GM23338 (cell line): Measurements from ENCODE around the gene TANGO6. TPM values are rescaled to one million over a fixed set of nuclear protein-coding genes. Genes with fewer than 3 reads are reported as not detected.

Experiments
- ATAC-seq: fragments of 200-7000 bp; cut with Tn5 transposase; 3 replicates; pipeline ENCODE4 v1.9.1; 2020
- DNase-seq: peaks from one replicate; pipeline ENCODE4 v3.0.0-alpha.2; 2015; ENCODE audit warnings: low spot score
- H2AFZ ChIP-seq: fragments of 200-600 bp; sonication (generic); 2 replicates; pipeline ENCODE4 v1.8.0; 2016; ENCODE audit warnings: antibody characterized with exemption, mild to moderate bottlenecking, moderate library complexity
- H3F3A ChIP-seq: fragments of 200-600 bp; sonication (generic); replicated peaks from 2 replicates; pipeline ENCODE4 v1.8.0; 2017; ENCODE audit warnings: antibody characterized with exemption, mixed run types, low read depth
- H3K27ac ChIP-seq: fragments of 200-600 bp; sonication (generic); 2 replicates; pipeline ENCODE4 v1.6.1; 2016; ENCODE audit warnings: low read depth
- H3K27me3 ChIP-seq: fragments of 200-600 bp; sonication (generic); 2 replicates; pipeline ENCODE4 v1.8.0; 2016; ENCODE audit warnings: mild to moderate bottlenecking, mixed run types, moderate library complexity; ENCODE audit not compliant: insufficient read depth
- H3K36me3 ChIP-seq: fragments of 200-600 bp; sonication (generic); 2 replicates; pipeline ENCODE4 v1.8.0; 2016; ENCODE audit warnings: mild to moderate bottlenecking; ENCODE audit not compliant: insufficient read depth
- H3K4me1 ChIP-seq: fragments of 200-600 bp; sonication (generic); 2 replicates; pipeline ENCODE4 v1.8.0; 2016; ENCODE audit warnings: mild to moderate bottlenecking, moderate library complexity; ENCODE audit not compliant: insufficient read depth
- H3K4me2 ChIP-seq: fragments of 200-600 bp; sonication (generic); 2 replicates; pipeline ENCODE4 v1.7.1; 2017; ENCODE audit warnings: mixed run types
- H3K4me3 ChIP-seq: fragments of 200-600 bp; sonication (generic); 2 replicates; pipeline ENCODE4 v1.6.1; 2016; ENCODE audit warnings: mixed run types
- H3K79me2 ChIP-seq: fragments of 200-600 bp; sonication (generic); replicated peaks from 2 replicates; pipeline ENCODE4 v1.8.0; 2017; ENCODE audit warnings: mild to moderate bottlenecking; ENCODE audit not compliant: insufficient read depth
- H3K9me2 ChIP-seq: fragments of 200-600 bp; sonication (generic); 2 replicates; pipeline ENCODE4 v1.8.0; 2017; ENCODE audit not compliant: insufficient read depth
- H4K20me1 ChIP-seq: fragments of 200-600 bp; sonication (generic); replicated peaks from 2 replicates; pipeline ENCODE4 v1.8.0; 2017; ENCODE audit warnings: mild to moderate bottlenecking; ENCODE audit not compliant: insufficient read depth
- H3K27ac Mint-ChIP-seq: 2 replicates; pipeline ENCODE4 v1.8.0; 2020; ENCODE audit warnings: inconsistent platforms, mild to moderate bottlenecking, moderate library complexity, mixed read lengths
- H3K27me3 Mint-ChIP-seq: 3 replicates; pipeline ENCODE4 v1.8.0; 2022; ENCODE audit warnings: low read depth, mild to moderate bottlenecking, moderate library complexity, mixed read lengths, inconsistent platforms; ENCODE audit not compliant: insufficient read depth, poor library complexity
- H3K36me3 Mint-ChIP-seq: 3 replicates; pipeline ENCODE4 v1.8.0; 2021; ENCODE audit warnings: low read depth, mild to moderate bottlenecking, inconsistent platforms, moderate library complexity, mixed read lengths
- H3K4me1 Mint-ChIP-seq: 3 replicates; pipeline ENCODE4 v1.8.0; 2020; ENCODE audit warnings: mild to moderate bottlenecking, inconsistent platforms, mixed read lengths
- H3K4me3 Mint-ChIP-seq: 3 replicates; pipeline ENCODE4 v1.8.0; 2021; ENCODE audit warnings: moderate library complexity, mild to moderate bottlenecking, inconsistent platforms, mixed read lengths
- H3K9me3 Mint-ChIP-seq: 3 replicates; pipeline ENCODE4 v1.8.0; 2020; ENCODE audit warnings: moderate library complexity, mild to moderate bottlenecking, inconsistent platforms, mixed read lengths
- CREB1 ChIP-seq: fragments of 250-450 bp; sonication (Bioruptor Pico); IDR thresholded peaks from 2 replicates; pipeline ENCODE4 v1.5.0; 2020; ENCODE audit warnings: low read depth, mild to moderate bottlenecking, moderate library complexity
- JUNB ChIP-seq: IDR thresholded peaks from one replicate; pipeline ENCODE4 v1.6.1; 2016; ENCODE audit warnings: antibody characterized with exemption; ENCODE audit not compliant: unreplicated experiment
- STAT1 ChIP-seq: IDR thresholded peaks from one replicate; pipeline ENCODE4 v1.6.1; 2016; ENCODE audit warnings: antibody characterized with exemption; ENCODE audit not compliant: unreplicated experiment
- ZNF114 ChIP-seq: fragments of 250-450 bp; sonication (Bioruptor Pico); IDR thresholded peaks from 2 replicates; pipeline ENCODE4 v1.5.0; 2020; ENCODE audit warnings: mild to moderate bottlenecking, moderate library complexity
- polyA plus RNA-seq: library from polyadenylated mRNA; unstranded; fragments of >200 nt; fragmentation: Nextera tagmentation; extraction: Ambion mirVana; gene quantifications from 2 replicates; pipeline ENCODE4 v1.2.1, GENCODE V29; 2016
- total RNA-seq: library from RNA; depleted of rRNA; stranded (reverse); fragments of >200 nt; shearing (Covaris generic); gene quantifications from 2 replicates; pipeline ENCODE4 v1.2.3, GENCODE V29; 2014
- TF ChIP-seq, protein P1 (sequence below): IDR thresholded peaks from one replicate; pipeline ENCODE4 v1.6.1; 2018; ENCODE audit warnings: antibody characterized with exemption; ENCODE audit not compliant: unreplicated experiment
- TF ChIP-seq, protein P2 (sequence below), 2 experiments: fragments of 200-600 bp in 1 of 2; sonication (generic) in 1 of 2; conservative IDR thresholded peaks; 2 replicates each; pipeline versions ENCODE4 v1.5.1 to v1.6.1; 2016 to 2017; ENCODE audit warnings: antibody characterized with exemption in 2 of 2, low read depth in 2 of 2, mild to moderate bottlenecking in 2 of 2, moderate library complexity in 1 of 2
- TF ChIP-seq, protein P3 (sequence below): fragments of 250-450 bp; sonication (Bioruptor Pico); IDR thresholded peaks from 2 replicates; pipeline ENCODE4 v1.5.0; 2020; ENCODE audit warnings: mild to moderate bottlenecking, moderate library complexity

The TANGO6 gene
- total and polyA plus RNA-seq, 2 experiments from 2014 or later, result 7.2 to 23.2 TPM

DNA sequence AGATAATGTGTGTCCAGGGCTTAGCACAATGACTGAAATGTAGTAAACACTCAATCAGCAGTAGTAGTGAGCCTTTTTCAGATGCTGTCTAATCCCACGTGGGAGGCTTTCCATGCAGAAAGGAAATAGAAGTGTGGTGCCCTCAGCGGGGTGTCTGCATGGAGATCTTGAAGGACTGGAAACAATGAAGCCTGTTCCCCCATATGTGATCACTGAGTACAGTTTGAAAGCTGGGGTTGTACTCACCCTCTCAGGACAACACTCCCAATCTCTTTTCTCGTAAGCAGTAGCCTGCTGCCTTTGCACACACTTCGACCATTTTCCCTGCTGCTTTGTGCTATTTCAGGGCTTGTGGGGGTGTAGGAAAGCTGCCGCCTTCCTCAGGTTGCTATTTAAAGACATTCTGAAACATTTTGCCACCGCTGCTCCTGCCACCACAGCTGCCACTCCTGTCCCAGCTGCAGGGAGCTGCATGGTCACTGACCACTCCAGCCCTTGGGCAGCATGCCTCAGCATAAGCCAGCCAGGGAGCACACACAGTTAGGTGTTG is 221.5 kb downstream of the TANGO6 start (continued):
- TF ChIP-seq, protein P1, sequence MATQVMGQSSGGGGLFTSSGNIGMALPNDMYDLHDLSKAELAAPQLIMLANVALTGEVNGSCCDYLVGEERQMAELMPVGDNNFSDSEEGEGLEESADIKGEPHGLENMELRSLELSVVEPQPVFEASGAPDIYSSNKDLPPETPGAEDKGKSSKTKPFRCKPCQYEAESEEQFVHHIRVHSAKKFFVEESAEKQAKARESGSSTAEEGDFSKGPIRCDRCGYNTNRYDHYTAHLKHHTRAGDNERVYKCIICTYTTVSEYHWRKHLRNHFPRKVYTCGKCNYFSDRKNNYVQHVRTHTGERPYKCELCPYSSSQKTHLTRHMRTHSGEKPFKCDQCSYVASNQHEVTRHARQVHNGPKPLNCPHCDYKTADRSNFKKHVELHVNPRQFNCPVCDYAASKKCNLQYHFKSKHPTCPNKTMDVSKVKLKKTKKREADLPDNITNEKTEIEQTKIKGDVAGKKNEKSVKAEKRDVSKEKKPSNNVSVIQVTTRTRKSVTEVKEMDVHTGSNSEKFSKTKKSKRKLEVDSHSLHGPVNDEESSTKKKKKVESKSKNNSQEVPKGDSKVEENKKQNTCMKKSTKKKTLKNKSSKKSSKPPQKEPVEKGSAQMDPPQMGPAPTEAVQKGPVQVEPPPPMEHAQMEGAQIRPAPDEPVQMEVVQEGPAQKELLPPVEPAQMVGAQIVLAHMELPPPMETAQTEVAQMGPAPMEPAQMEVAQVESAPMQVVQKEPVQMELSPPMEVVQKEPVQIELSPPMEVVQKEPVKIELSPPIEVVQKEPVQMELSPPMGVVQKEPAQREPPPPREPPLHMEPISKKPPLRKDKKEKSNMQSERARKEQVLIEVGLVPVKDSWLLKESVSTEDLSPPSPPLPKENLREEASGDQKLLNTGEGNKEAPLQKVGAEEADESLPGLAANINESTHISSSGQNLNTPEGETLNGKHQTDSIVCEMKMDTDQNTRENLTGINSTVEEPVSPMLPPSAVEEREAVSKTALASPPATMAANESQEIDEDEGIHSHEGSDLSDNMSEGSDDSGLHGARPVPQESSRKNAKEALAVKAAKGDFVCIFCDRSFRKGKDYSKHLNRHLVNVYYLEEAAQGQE, result no peak
- TF ChIP-seq CREB1 (no peak), JUNB (no peak)

DNA sequence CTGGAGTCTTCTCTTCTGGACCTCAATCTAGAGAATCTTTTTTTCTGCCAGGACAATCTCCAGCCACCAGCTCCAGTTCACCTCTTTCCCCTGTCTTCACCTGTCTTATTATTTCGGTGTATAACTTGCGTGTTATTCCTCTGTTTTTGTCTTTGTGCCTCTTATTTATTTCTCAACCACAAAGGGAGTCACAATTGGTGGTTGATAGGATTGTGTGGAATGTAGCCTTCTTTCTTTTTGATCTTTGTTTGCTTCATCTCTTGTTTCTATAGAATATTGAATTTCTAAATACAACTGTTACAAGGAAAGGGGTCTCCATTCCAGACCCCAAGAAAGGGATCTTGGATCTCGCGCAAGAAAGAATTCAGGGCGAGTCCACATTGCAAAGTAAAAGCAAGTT is 226.2 kb downstream of the TANGO6 start:
- Histone ChIP-seq H3K79me2 (no peaks in the 10 kb centered on the region), H3K4me1 (peaks cover 53% of the 10 kb centered on the region), H3F3A (peaks cover 13% of the 10 kb centered on the region), H3K36me3 (no peaks in the 10 kb centered on the region), H2AFZ (no peak overlapping the region), H4K20me1 (no peaks in the 10 kb centered on the region), H3K4me2 (no peak overlapping the region), H3K4me3 (no peak overlapping the region), H3K27me3 (no peaks in the 10 kb centered on the region), H3K27ac (no peak overlapping the region), H3K9me2 (no peaks in the 10 kb centered on the region)
- TF ChIP-seq STAT1 (no peak), ZNF114 (CRISPR knock-in tag) (no peak)
- TF ChIP-seq, protein P2, sequence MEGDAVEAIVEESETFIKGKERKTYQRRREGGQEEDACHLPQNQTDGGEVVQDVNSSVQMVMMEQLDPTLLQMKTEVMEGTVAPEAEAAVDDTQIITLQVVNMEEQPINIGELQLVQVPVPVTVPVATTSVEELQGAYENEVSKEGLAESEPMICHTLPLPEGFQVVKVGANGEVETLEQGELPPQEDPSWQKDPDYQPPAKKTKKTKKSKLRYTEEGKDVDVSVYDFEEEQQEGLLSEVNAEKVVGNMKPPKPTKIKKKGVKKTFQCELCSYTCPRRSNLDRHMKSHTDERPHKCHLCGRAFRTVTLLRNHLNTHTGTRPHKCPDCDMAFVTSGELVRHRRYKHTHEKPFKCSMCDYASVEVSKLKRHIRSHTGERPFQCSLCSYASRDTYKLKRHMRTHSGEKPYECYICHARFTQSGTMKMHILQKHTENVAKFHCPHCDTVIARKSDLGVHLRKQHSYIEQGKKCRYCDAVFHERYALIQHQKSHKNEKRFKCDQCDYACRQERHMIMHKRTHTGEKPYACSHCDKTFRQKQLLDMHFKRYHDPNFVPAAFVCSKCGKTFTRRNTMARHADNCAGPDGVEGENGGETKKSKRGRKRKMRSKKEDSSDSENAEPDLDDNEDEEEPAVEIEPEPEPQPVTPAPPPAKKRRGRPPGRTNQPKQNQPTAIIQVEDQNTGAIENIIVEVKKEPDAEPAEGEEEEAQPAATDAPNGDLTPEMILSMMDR (conservative IDR thresholded peaks at IDR 0.05; ENCODE audit: low read depth in 2 of 2), result no peak
- TF ChIP-seq, protein P3, sequence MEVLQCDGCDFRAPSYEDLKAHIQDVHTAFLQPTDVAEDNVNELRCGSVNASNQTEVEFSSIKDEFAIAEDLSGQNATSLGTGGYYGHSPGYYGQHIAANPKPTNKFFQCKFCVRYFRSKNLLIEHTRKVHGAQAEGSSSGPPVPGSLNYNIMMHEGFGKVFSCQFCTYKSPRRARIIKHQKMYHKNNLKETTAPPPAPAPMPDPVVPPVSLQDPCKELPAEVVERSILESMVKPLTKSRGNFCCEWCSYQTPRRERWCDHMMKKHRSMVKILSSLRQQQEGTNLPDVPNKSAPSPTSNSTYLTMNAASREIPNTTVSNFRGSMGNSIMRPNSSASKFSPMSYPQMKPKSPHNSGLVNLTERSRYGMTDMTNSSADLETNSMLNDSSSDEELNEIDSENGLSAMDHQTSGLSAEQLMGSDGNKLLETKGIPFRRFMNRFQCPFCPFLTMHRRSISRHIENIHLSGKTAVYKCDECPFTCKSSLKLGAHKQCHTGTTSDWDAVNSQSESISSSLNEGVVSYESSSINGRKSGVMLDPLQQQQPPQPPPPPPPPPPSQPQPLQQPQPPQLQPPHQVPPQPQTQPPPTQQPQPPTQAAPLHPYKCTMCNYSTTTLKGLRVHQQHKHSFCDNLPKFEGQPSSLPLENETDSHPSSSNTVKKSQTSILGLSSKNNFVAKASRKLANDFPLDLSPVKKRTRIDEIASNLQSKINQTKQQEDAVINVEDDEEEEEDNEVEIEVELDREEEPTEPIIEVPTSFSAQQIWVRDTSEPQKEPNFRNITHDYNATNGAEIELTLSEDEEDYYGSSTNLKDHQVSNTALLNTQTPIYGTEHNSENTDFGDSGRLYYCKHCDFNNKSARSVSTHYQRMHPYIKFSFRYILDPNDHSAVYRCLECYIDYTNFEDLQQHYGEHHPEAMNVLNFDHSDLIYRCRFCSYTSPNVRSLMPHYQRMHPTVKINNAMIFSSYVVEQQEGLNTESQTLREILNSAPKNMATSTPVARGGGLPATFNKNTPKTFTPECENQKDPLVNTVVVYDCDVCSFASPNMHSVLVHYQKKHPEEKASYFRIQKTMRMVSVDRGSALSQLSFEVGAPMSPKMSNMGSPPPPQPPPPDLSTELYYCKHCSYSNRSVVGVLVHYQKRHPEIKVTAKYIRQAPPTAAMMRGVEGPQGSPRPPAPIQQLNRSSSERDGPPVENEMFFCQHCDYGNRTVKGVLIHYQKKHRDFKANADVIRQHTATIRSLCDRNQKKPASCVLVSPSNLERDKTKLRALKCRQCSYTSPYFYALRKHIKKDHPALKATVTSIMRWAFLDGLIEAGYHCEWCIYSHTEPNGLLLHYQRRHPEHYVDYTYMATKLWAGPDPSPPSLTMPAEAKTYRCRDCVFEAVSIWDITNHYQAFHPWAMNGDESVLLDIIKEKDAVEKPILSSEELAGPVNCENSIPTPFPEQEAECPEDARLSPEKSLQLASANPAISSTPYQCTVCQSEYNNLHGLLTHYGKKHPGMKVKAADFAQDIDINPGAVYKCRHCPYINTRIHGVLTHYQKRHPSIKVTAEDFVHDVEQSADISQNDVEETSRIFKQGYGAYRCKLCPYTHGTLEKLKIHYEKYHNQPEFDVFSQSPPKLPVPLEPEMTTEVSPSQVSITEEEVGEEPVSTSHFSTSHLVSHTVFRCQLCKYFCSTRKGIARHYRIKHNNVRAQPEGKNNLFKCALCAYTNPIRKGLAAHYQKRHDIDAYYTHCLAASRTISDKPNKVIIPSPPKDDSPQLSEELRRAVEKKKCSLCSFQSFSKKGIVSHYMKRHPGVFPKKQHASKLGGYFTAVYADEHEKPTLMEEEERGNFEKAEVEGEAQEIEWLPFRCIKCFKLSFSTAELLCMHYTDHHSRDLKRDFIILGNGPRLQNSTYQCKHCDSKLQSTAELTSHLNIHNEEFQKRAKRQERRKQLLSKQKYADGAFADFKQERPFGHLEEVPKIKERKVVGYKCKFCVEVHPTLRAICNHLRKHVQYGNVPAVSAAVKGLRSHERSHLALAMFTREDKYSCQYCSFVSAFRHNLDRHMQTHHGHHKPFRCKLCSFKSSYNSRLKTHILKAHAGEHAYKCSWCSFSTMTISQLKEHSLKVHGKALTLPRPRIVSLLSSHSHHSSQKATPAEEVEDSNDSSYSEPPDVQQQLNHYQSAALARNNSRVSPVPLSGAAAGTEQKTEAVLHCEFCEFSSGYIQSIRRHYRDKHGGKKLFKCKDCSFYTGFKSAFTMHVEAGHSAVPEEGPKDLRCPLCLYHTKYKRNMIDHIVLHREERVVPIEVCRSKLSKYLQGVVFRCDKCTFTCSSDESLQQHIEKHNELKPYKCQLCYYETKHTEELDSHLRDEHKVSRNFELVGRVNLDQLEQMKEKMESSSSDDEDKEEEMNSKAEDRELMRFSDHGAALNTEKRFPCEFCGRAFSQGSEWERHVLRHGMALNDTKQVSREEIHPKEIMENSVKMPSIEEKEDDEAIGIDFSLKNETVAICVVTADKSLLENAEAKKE (CRISPR knock-in tag), result no peak
- TF ChIP-seq, protein P1, result no peak
- no peak for DNase-seq
- H3K4me1 Mint-ChIP-seq, result peaks cover 54% of the 10 kb centered on the region
- no peak for ATAC-seq
- no peak overlapping the region for H3K4me3 Mint-ChIP-seq
- H3K27ac Mint-ChIP-seq, result no peak overlapping the region
- H3K9me3 Mint-ChIP-seq, result peaks cover 3% of the 10 kb centered on the region; the same call in 1 of the 3 replicates
- H3K36me3 Mint-ChIP-seq, result no peaks in the 10 kb centered on the region
- H3K27me3 Mint-ChIP-seq, result peaks cover 14% of the 10 kb centered on the region
